B cell (primary cell): ENCODE measurements around the gene HADH. TPM values are rescaled to one million over a fixed set of nuclear protein-coding genes. Genes with fewer than 3 reads are reported as not detected.

Experiments
- ATAC-seq: fragments of 200-7000 bp; cut with Tn5 transposase; one replicate; pipeline ENCODE4 v1.10.0; 2021; ENCODE audit warnings: low read depth, mild to moderate bottlenecking, moderate number of reproducible peaks, moderate library complexity
- CTCF ChIA-PET: fragments of 350-600 bp; sonication (Branson Sonifier 250); formaldehyde crosslinking; loops from one replicate; lab custom pipeline; 2021; ENCODE audit warnings: antibody characterized with exemption, inconsistent platforms; lab: Charles Lee
- POLR2A ChIA-PET: fragments of 350-600 bp; sonication (Branson Sonifier 250); formaldehyde crosslinking; loops from one replicate; lab custom pipeline; 2021; ENCODE audit warnings: antibody characterized with exemption; lab: Charles Lee
- DNase-seq: peaks from one replicate; pipeline ENCODE4 v3.0.0; 2013
- H2AFZ ChIP-seq: 2 replicates; pipeline ENCODE4 v1.6.1; 2012; ENCODE audit warnings: mild to moderate bottlenecking, low read depth, low read length; ENCODE audit not compliant: insufficient read depth, poor library complexity, severe bottlenecking
- H3K27ac ChIP-seq, 2 donors: 1 replicate in 1 of 2; 2 replicates in 1 of 2; pipeline ENCODE4 v1.5.1; 2012 to 2013; ENCODE audit warnings: low read length in 2 of 2, mild to moderate bottlenecking in 2 of 2, moderate library complexity in 1 of 2
- H3K27me3 ChIP-seq, 4 experiments: fragments of 200-600 bp in 1 of 4; sonication (generic) in 1 of 4; replicated peaks in 1 of 4; 1 replicate in 2 of 4; 2 replicates in 2 of 4; pipeline versions ENCODE4 v1.6.1 to v1.7.0; 2013 to 2016; ENCODE audit warnings: low read length in 3 of 4, mild to moderate bottlenecking in 2 of 4, mixed read lengths in 1 of 4, moderate library complexity in 1 of 4; ENCODE audit not compliant: insufficient read depth in 4 of 4, control insufficient read depth in 3 of 4; ENCODE audit errors: control extremely low read depth in 1 of 4
- H3K36me3 ChIP-seq, 2 experiments: replicated peaks in 1 of 2; 1 replicate in 1 of 2; 2 replicates in 1 of 2; pipeline versions ENCODE4 v1.6.1 to v1.7.1; 2013; ENCODE audit warnings: low read length in 1 of 2; ENCODE audit not compliant: insufficient read depth in 2 of 2, control insufficient read depth in 1 of 2; ENCODE audit errors: control extremely low read depth in 1 of 2, extremely low read depth in 1 of 2
- H3K4me1 ChIP-seq, 2 donors: fragments of 200-600 bp in 1 of 2; sonication (generic) in 1 of 2; 1 replicate in 1 of 2; 2 replicates in 1 of 2; pipeline versions ENCODE4 v1.5.1 to v1.6.1; 2013 to 2017; ENCODE audit warnings: low read length in 2 of 2; ENCODE audit not compliant: control insufficient read depth in 2 of 2, insufficient read depth in 2 of 2
- H3K4me2 ChIP-seq: replicated peaks from 2 replicates; pipeline ENCODE3; 2012; ENCODE audit warnings: mild to moderate bottlenecking, low read depth, low read length; ENCODE audit not compliant: poor library complexity, severe bottlenecking
- H3K4me3 ChIP-seq, 5 experiments: fragments of 200-600 bp in 1 of 5; sonication (generic) in 1 of 5; 1 replicate in 3 of 5; 2 replicates in 2 of 5; pipeline versions ENCODE4 v1.5.1 to v1.7.0; 2011 to 2016; ENCODE audit warnings: low read length in 4 of 5, mild to moderate bottlenecking in 4 of 5, low read depth in 2 of 5, control low read depth in 1 of 5, moderate library complexity in 1 of 5; ENCODE audit not compliant: insufficient read depth in 1 of 5; ENCODE audit errors: control extremely low read depth in 1 of 5, extremely low read depth in 1 of 5
- H3K79me2 ChIP-seq: fragments of 200-600 bp; sonication (generic); one replicate; pipeline ENCODE4 v1.6.0; 2016; ENCODE audit warnings: low read length; ENCODE audit not compliant: control insufficient read depth, insufficient read depth
- H3K9ac ChIP-seq: fragments of 200-600 bp; sonication (generic); 2 replicates; pipeline ENCODE4 v1.6.1; 2017; ENCODE audit warnings: mild to moderate bottlenecking, low read length, moderate library complexity
- H3K9me3 ChIP-seq, 3 donors: one replicate each; pipeline versions ENCODE4 v1.6.1 to v1.7.1; 2013; ENCODE audit warnings: low read length in 2 of 3; ENCODE audit not compliant: control insufficient read depth in 2 of 3, insufficient read depth in 1 of 3; ENCODE audit errors: control extremely low read depth in 1 of 3
- H4K20me1 ChIP-seq: 2 replicates; pipeline ENCODE4 v1.6.0; 2012; ENCODE audit warnings: mild to moderate bottlenecking, low read length; ENCODE audit not compliant: insufficient read depth, control insufficient read depth, poor library complexity, severe bottlenecking
- H3K27ac Mint-ChIP-seq: one replicate; pipeline ENCODE4 v1.8.0; 2021; ENCODE audit warnings: mixed read lengths
- H3K27me3 Mint-ChIP-seq: one replicate; pipeline ENCODE4 v1.8.0; 2021; ENCODE audit warnings: mixed read lengths
- H3K4me1 Mint-ChIP-seq: one replicate; pipeline ENCODE4 v1.8.0; 2021; ENCODE audit warnings: mixed read lengths
- H3K4me3 Mint-ChIP-seq: one replicate; pipeline ENCODE4 v1.8.0; 2021; ENCODE audit warnings: mixed read lengths
- H3K9me3 Mint-ChIP-seq: one replicate; pipeline ENCODE4 v1.8.0; 2022; ENCODE audit warnings: mixed read lengths; ENCODE audit not compliant: insufficient read depth
- EZH2 ChIP-seq: IDR thresholded peaks from 2 replicates; pipeline ENCODE4 v1.6.1; 2012; ENCODE audit warnings: borderline replicate concordance, low read depth, mild to moderate bottlenecking, moderate library complexity, low read length; ENCODE audit not compliant: insufficient read depth, poor library complexity, severe bottlenecking
- whole genome bisulfite sequencing: methylation state at CpG from one replicate; pipeline ENCODE4 v1.1.5; 2013; ENCODE audit warnings: missing lambda C conversion rate; ENCODE audit not compliant: insufficient coverage; 5-methylcytosine and 5-hydroxymethylcytosine counted together
- intact Hi-C: fragments of 100-400 bp; cut with micrococcal nuclease; formaldehyde crosslinking; loops from one replicate; pipeline ENCODE4 v1.10.0; 2022
- polyA plus RNA-seq: library from polyadenylated mRNA; depleted of rRNA; stranded (reverse); fragments of >200 nt; gene quantifications from 2 replicates; pipeline ENCODE4 v1.2.3, GENCODE V29; 2012
- total RNA-seq, 2 donors: library from RNA; stranded (reverse); fragments of 120-200 nt in 1 of 2; gene quantifications; 1 replicate in 1 of 2; 2 replicates in 1 of 2; pipeline versions ENCODE4 v1.2.3 to v1.2.4, GENCODE V29; 2013 to 2022
- TF ChIP-seq, protein P1 (sequence below): fragments of 200-600 bp; IDR thresholded peaks from one replicate; pipeline ENCODE4 v1.8.0; 2022; ENCODE audit warnings: antibody characterized with exemption, mild to moderate bottlenecking

The HADH gene
- total and polyA plus RNA-seq, 2 donors (not counting 1 experiment from before 2014, with no cell fraction given) = 21.9 to 26.1 TPM

DNA sequence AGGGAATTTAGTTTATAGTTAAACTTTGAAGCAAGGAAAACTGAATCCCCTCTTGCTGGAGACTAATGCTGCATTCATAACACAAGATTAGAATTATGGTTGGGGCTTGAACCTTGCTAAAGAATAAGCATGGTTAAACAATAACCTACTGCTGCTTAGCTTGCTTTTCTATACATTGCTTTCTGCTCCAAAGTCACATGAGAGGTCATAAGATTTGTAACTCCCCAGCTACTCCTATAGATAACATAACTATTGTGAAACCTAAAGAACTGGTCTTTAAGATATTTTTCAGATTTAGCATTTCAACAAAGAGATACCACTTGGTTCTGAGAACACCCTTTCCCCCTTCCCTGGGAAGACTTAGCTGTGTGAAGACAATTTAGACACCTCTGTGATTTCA lies 17.1 kb upstream of the HADH start:
- Histone ChIP-seq H3K4me3 (no peak overlapping the region), H3K79me2 (no peaks in the 10 kb centered on the region), H3K27ac (no peak overlapping the region), H3K27me3 (no peaks in the 10 kb centered on the region), H3K4me1 (no peaks in the 10 kb centered on the region), H3K9me3 (no peaks in the 10 kb centered on the region), H2AFZ (no peak overlapping the region), H3K36me3 (no peaks in the 10 kb centered on the region), H4K20me1 (no peaks in the 10 kb centered on the region), H3K9ac (no peak overlapping the region), H3K4me2 (no peak overlapping the region)
- ChIA-PET POLR2A (no interaction called here), CTCF (interaction anchor here (0.7 to 1.6 kb wide), 2 partner anchors 46 to 129 kb away, joined by 4 to 5 read pairs; no protein-coding TSS in a partner anchor)
- intact Hi-C loops = no loop called here
- H3K9me3 Mint-ChIP-seq = no peaks in the 10 kb centered on the region
- ATAC-seq (no peak), DNase-seq (no peak)
- no peaks in the 10 kb centered on the region for H3K4me1 Mint-ChIP-seq
- no peaks in the 10 kb centered on the region for H3K27me3 Mint-ChIP-seq
- H3K27ac Mint-ChIP-seq = no peak overlapping the region
- H3K4me3 Mint-ChIP-seq = no peak overlapping the region
- TF ChIP-seq EZH2 = no peak
- TF ChIP-seq, protein P1, sequence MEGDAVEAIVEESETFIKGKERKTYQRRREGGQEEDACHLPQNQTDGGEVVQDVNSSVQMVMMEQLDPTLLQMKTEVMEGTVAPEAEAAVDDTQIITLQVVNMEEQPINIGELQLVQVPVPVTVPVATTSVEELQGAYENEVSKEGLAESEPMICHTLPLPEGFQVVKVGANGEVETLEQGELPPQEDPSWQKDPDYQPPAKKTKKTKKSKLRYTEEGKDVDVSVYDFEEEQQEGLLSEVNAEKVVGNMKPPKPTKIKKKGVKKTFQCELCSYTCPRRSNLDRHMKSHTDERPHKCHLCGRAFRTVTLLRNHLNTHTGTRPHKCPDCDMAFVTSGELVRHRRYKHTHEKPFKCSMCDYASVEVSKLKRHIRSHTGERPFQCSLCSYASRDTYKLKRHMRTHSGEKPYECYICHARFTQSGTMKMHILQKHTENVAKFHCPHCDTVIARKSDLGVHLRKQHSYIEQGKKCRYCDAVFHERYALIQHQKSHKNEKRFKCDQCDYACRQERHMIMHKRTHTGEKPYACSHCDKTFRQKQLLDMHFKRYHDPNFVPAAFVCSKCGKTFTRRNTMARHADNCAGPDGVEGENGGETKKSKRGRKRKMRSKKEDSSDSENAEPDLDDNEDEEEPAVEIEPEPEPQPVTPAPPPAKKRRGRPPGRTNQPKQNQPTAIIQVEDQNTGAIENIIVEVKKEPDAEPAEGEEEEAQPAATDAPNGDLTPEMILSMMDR = no peak

DNA sequence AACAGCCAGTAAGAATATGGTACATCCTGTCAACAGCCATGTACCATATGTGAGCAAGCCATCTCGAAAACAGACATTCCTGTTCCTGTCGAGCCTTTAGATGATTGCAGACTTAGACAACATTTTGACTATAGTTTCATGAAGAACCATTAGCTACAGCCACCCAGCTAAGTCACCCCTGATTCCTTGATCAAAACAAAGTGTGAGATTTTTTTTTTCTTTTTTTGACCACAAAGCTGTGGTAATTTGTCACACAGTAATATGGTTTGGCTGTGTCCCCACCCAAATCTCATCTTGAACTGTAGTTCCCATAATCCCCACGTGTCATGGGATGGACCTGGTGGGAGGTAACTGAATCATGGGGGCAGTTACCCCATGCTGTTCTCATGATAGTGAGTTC lies 15.2 kb upstream of the HADH start:
- CTCF ChIA-PET = no interaction called here
- DNase-seq = no peak
- Mint-ChIP-seq H3K4me1 (no peaks in the 10 kb centered on the region), H3K27ac (no peak overlapping the region), H3K9me3 (no peaks in the 10 kb centered on the region), H3K27me3 (no peaks in the 10 kb centered on the region), H3K4me3 (no peak overlapping the region)
- Histone ChIP-seq H3K79me2 (no peaks in the 10 kb centered on the region), H3K36me3 (no peaks in the 10 kb centered on the region), H3K4me2 (no peak overlapping the region), H3K4me3 (no peak overlapping the region), H2AFZ (no peak overlapping the region), H3K9ac (no peak overlapping the region), H3K4me1 (no peaks in the 10 kb centered on the region), H3K9me3 (no peaks in the 10 kb centered on the region), H4K20me1 (no peaks in the 10 kb centered on the region), H3K27ac (no peak overlapping the region), H3K27me3 (no peaks in the 10 kb centered on the region)
- no CpG with 5 or more reads among the region's 3 CpGs for WGBS
- intact Hi-C loops = no loop called here
- TF ChIP-seq EZH2 = no peak
- TF ChIP-seq, protein P1 = no peak
- POLR2A ChIA-PET = no interaction called here
- ATAC-seq = no peak
